ENCODE measurements around the gene PPP1R3D. TPM values are rescaled to one million over a fixed set of nuclear protein-coding genes. Genes with fewer than 3 reads are reported as not detected.

Gene PPP1R3D
- total RNA-seq, 1 experiment from 2014 or later, result 3.1 TPM

GRCh38 chr20:59931511-59932312, 8.4 kb downstream of the PPP1R3D start:
- no peak overlapping the region for H2BK15ac ChIP-seq (ENCODE audit: low read depth, low read length)
- no peak overlapping the region for H3K9ac ChIP-seq (ENCODE audit: extremely low read depth, insufficient read length, low read length)
- H3K27me3 ChIP-seq (ENCODE audit: insufficient read depth, low read length), result peaks cover 2% of the 10 kb centered on the region; the same call in 1 of the 2 replicates
- H4K20me1 ChIP-seq (ENCODE audit: control insufficient read depth, insufficient read depth, insufficient read length), result no peaks in the 10 kb centered on the region
- H4K91ac ChIP-seq (ENCODE audit: insufficient read length, low read depth, low read length), result no peak overlapping the region
- H3K9me3 ChIP-seq (ENCODE audit: control insufficient read depth, low read depth, low read length), result no peaks in the 10 kb centered on the region
- H3K14ac ChIP-seq (ENCODE audit: insufficient read depth, low read length), result no peak overlapping the region
- H2BK12ac ChIP-seq (ENCODE audit: insufficient read length, low read depth, low read length), result no peak overlapping the region
- H3K79me1 ChIP-seq (ENCODE audit: insufficient read depth, low read depth, low read length, poor library complexity, severe bottlenecking), result no peaks in the 10 kb centered on the region
- no peaks in the 10 kb centered on the region for H3K36me3 Mint-ChIP-seq (ENCODE audit: insufficient read depth in 1 of 3, low read depth in 3 of 3)
- H3K18ac ChIP-seq (ENCODE audit: insufficient read length, low read depth, low read length), result no peak overlapping the region
- no peaks in the 10 kb centered on the region for H3K79me2 ChIP-seq (ENCODE audit: insufficient read depth, low read length)
- H3K4me1 ChIP-seq (ENCODE audit: insufficient read depth, low read length), result no peaks in the 10 kb centered on the region
- peaks cover 5% of the 10 kb centered on the region for H3K23me2 ChIP-seq (ENCODE audit: insufficient read length, low read depth, low read length, poor library complexity, severe bottlenecking)
- no peak overlapping the region for H3K4ac ChIP-seq (ENCODE audit: low read depth, low read length)
- no peak overlapping the region; a peak in 1 of 7 replicates for H3K27ac Mint-ChIP-seq
- H2BK120ac ChIP-seq (ENCODE audit: low read depth, low read length, poor library complexity, severe bottlenecking), result no peak overlapping the region
- no peak overlapping the region for H3K4me3 Mint-ChIP-seq
- no peak overlapping the region for H3T11ph ChIP-seq (ENCODE audit: low read length)
- H4K8ac ChIP-seq (replicated peaks; ENCODE audit: insufficient read length, low read depth, low read length), result no peak overlapping the region
- peaks cover 6 to 19% of the 10 kb centered on the region in 2 experiments for H3K4me1 Mint-ChIP-seq
- H2BK5ac ChIP-seq (ENCODE audit: insufficient read length, low read length), result no peak overlapping the region
- no peak overlapping the region for H3K27ac ChIP-seq (ENCODE audit: insufficient read length, low read depth, low read length)
- no peak for TF ChIP-seq CTCF (conservative IDR thresholded peaks at IDR 0.05)
- H3K56ac ChIP-seq (ENCODE audit: insufficient read length, low read depth, low read length), result no peak overlapping the region
- no peaks in the 10 kb centered on the region; a peak in 1 of 5 replicates for H3K9me3 Mint-ChIP-seq
- H4K5ac ChIP-seq (ENCODE audit: insufficient read length, low read depth, low read length), result no peak overlapping the region
- no peak overlapping the region for H2AFZ ChIP-seq (ENCODE audit: low read length)
- DNase-seq, result no peak
- no peak overlapping the region for H3K23ac ChIP-seq (ENCODE audit: insufficient read length, low read depth, low read length)
- peaks cover 35% of the 10 kb centered on the region for H3K27me3 Mint-ChIP-seq (ENCODE audit: low read depth)
- WGBS (ENCODE audit: extremely low coverage, insufficient read length, low lambda C conversion rate), result no CpG with 5 or more reads among the region's 9 CpGs
- no peak overlapping the region for H2AK5ac ChIP-seq (ENCODE audit: insufficient read length, low read length)
- H3K4me2 ChIP-seq (ENCODE audit: insufficient read depth, insufficient read length, low read length), result no peak overlapping the region
- no peak overlapping the region for H2BK20ac ChIP-seq (ENCODE audit: low read depth, low read length, poor library complexity, severe bottlenecking)

Data from H9 (cell line).